ENCODE data around the gene SMURF2. TPM values are rescaled to one million over a fixed set of nuclear protein-coding genes. Genes with fewer than 3 reads are reported as not detected.
"Not testable (repeated sequence)": the region's sequence is repeated elsewhere in the genome, so short reads cannot be mapped to it uniquely, and the experiment has no call there.

The SMURF2 gene
- total RNA-seq, 1 donor from 2014 or later: 69.2 TPM

- Mint-ChIP-seq H3K27me3 (ENCODE audit: unreplicated experiment) (no peaks in the 10 kb centered on the region), H3K4me1 (ENCODE audit: unreplicated experiment) (peaks cover 8% of the 10 kb centered on the region), H3K27ac (ENCODE audit: unreplicated experiment) (no peak overlapping the region), H3K36me3 (ENCODE audit: low read depth, unreplicated experiment) (peaks cover 27% of the 10 kb centered on the region), H3K4me3 (ENCODE audit: unreplicated experiment) (no peak overlapping the region), H3K9me3 (ENCODE audit: unreplicated experiment) (no peaks in the 10 kb centered on the region)
- DNase-seq (ENCODE audit: low spot score): no peak
- TF ChIP-seq CTCF (IDR thresholded peaks at IDR 0.05; ENCODE audit: unreplicated experiment): no peak
Measured at GRCh38 chr17:64591944-64592343, 70.2 kb downstream of the SMURF2 start.

- Mint-ChIP-seq H3K4me3 (ENCODE audit: unreplicated experiment) (no peak overlapping the region), H3K27me3 (ENCODE audit: unreplicated experiment) (no peaks in the 10 kb centered on the region), H3K4me1 (ENCODE audit: unreplicated experiment) (peaks cover 4% of the 10 kb centered on the region), H3K27ac (ENCODE audit: unreplicated experiment) (no peak overlapping the region), H3K9me3 (ENCODE audit: unreplicated experiment) (no peaks in the 10 kb centered on the region), H3K36me3 (ENCODE audit: low read depth, unreplicated experiment) (peaks cover 13% of the 10 kb centered on the region)
- DNase-seq (ENCODE audit: low spot score): no peak
- TF ChIP-seq CTCF (IDR thresholded peaks at IDR 0.05; ENCODE audit: unreplicated experiment): no peak
Measured at GRCh38 chr17:64585146-64585545, 77.0 kb downstream of the SMURF2 start.

GRCh38 chr17:64583038-64583437, 79.1 kb downstream of the SMURF2 start:
- no peaks in the 10 kb centered on the region for H3K27me3 Mint-ChIP-seq (ENCODE audit: unreplicated experiment)

GRCh38 chr17:64580384-64581315, 81.5 kb downstream of the SMURF2 start:
- H3K4me1 Mint-ChIP-seq (ENCODE audit: unreplicated experiment): peaks cover 4% of the 10 kb centered on the region
- no peak overlapping the region for H3K27ac Mint-ChIP-seq (ENCODE audit: unreplicated experiment)
- no peaks in the 10 kb centered on the region for H3K9me3 Mint-ChIP-seq (ENCODE audit: unreplicated experiment)
- H3K36me3 Mint-ChIP-seq (ENCODE audit: low read depth, unreplicated experiment): peaks cover 19% of the 10 kb centered on the region
- no peak for TF ChIP-seq CTCF (IDR thresholded peaks at IDR 0.05; ENCODE audit: unreplicated experiment)
- H3K4me3 Mint-ChIP-seq (ENCODE audit: unreplicated experiment): no peak overlapping the region
- H3K27me3 Mint-ChIP-seq (ENCODE audit: unreplicated experiment): no peaks in the 10 kb centered on the region
- no peak for DNase-seq (ENCODE audit: low spot score)

More at GRCh38 chr17:64583038-64583437, 79.1 kb downstream of the SMURF2 start:
- Mint-ChIP-seq H3K27ac (ENCODE audit: unreplicated experiment) (no peak overlapping the region), H3K36me3 (ENCODE audit: low read depth, unreplicated experiment) (peaks cover 17% of the 10 kb centered on the region), H3K9me3 (ENCODE audit: unreplicated experiment) (no peaks in the 10 kb centered on the region), H3K4me1 (ENCODE audit: unreplicated experiment) (peaks cover 4% of the 10 kb centered on the region), H3K4me3 (ENCODE audit: unreplicated experiment) (no peak overlapping the region)
- no peak for TF ChIP-seq CTCF (IDR thresholded peaks at IDR 0.05; ENCODE audit: unreplicated experiment)
- DNase-seq (ENCODE audit: low spot score): no peak

- no peak for TF ChIP-seq CTCF (IDR thresholded peaks at IDR 0.05; ENCODE audit: unreplicated experiment)
- H3K4me3 Mint-ChIP-seq (ENCODE audit: unreplicated experiment): no peak overlapping the region
- H3K27ac Mint-ChIP-seq (ENCODE audit: unreplicated experiment): no peak overlapping the region
- peaks cover 19% of the 10 kb centered on the region for H3K36me3 Mint-ChIP-seq (ENCODE audit: low read depth, unreplicated experiment)
- peaks cover 4% of the 10 kb centered on the region for H3K4me1 Mint-ChIP-seq (ENCODE audit: unreplicated experiment)
- no peaks in the 10 kb centered on the region for H3K27me3 Mint-ChIP-seq (ENCODE audit: unreplicated experiment)
- H3K9me3 Mint-ChIP-seq (ENCODE audit: unreplicated experiment): no peaks in the 10 kb centered on the region
- no peak for DNase-seq (ENCODE audit: low spot score)
Measured at GRCh38 chr17:64579917-64580316, 82.2 kb downstream of the SMURF2 start.

- not testable (repeated sequence) for H3K27me3 Mint-ChIP-seq (ENCODE audit: unreplicated experiment); H3K9me3 Mint-ChIP-seq (ENCODE audit: unreplicated experiment); DNase-seq (ENCODE audit: low spot score); H3K27ac Mint-ChIP-seq (ENCODE audit: unreplicated experiment); H3K4me1 Mint-ChIP-seq (ENCODE audit: unreplicated experiment); H3K4me3 Mint-ChIP-seq (ENCODE audit: unreplicated experiment)
- H3K36me3 Mint-ChIP-seq (ENCODE audit: low read depth, unreplicated experiment): peaks cover 13% of the 10 kb centered on the region
Measured at GRCh38 chr17:64577025-64577424, 85.1 kb downstream of the SMURF2 start.
